Natural killer cell (primary cell): Measurements from ENCODE around the gene QRSL1. TPM values are rescaled to one million over a fixed set of nuclear protein-coding genes. Genes with fewer than 3 reads are reported as not detected.

Experiments used
- ATAC-seq, 3 donors: fragments of 150-1000 bp in 2 of 3; fragments of 200-7000 bp in 1 of 3; cut with Tn5 transposase; 1 replicate in 1 of 3; 2 replicates in 2 of 3; pipeline ENCODE4 v1.10.0; 2021; ENCODE audit warnings: mild to moderate bottlenecking in 2 of 3, moderate library complexity in 2 of 3
- DNase-seq, 2 donors: peaks; one replicate each; pipeline versions ENCODE4 v3.0.0 to v3.0.0-alpha.2; 2013 to 2021; ENCODE audit warnings: mixed read lengths in 1 of 2
- H3K27ac ChIP-seq: one replicate; pipeline ENCODE4 v1.5.1; 2013; ENCODE audit warnings: mild to moderate bottlenecking, low read length
- H3K27me3 ChIP-seq: one replicate; pipeline ENCODE4 v1.6.1; 2013; ENCODE audit warnings: low read length; ENCODE audit not compliant: control insufficient read depth, insufficient read depth
- H3K36me3 ChIP-seq: one replicate; pipeline ENCODE4 v1.6.1; 2013; ENCODE audit warnings: low read length; ENCODE audit not compliant: control insufficient read depth, insufficient read depth
- H3K4me1 ChIP-seq: one replicate; pipeline ENCODE4 v1.6.1; 2013; ENCODE audit warnings: low read length; ENCODE audit not compliant: control insufficient read depth, insufficient read depth
- H3K4me3 ChIP-seq: one replicate; pipeline ENCODE4 v1.5.1; 2013; ENCODE audit warnings: low read length
- H3K9me3 ChIP-seq: one replicate; pipeline ENCODE4 v1.6.1; 2013; ENCODE audit warnings: low read length; ENCODE audit not compliant: control insufficient read depth, insufficient read depth
- H3K27ac Mint-ChIP-seq, 2 donors: one replicate each; pipeline ENCODE4 v1.8.0; 2022; ENCODE audit warnings: mild to moderate bottlenecking in 2 of 2, mixed read lengths in 2 of 2, moderate library complexity in 1 of 2
- H3K27me3 Mint-ChIP-seq, 2 donors: one replicate each; pipeline ENCODE4 v1.8.0; 2022; ENCODE audit warnings: low read depth in 2 of 2, mixed read lengths in 2 of 2
- H3K36me3 Mint-ChIP-seq: one replicate; pipeline ENCODE4 v1.8.0; 2022; ENCODE audit warnings: mixed read lengths
- H3K4me1 Mint-ChIP-seq, 2 donors: one replicate each; pipeline ENCODE4 v1.8.0; 2022; ENCODE audit warnings: mixed read lengths in 2 of 2
- H3K4me3 Mint-ChIP-seq: one replicate; pipeline ENCODE4 v1.8.0; 2022; ENCODE audit warnings: mild to moderate bottlenecking, moderate library complexity, mixed read lengths
- H3K9me3 Mint-ChIP-seq, 2 donors: one replicate each; pipeline ENCODE4 v1.8.0; 2022; ENCODE audit warnings: mixed read lengths in 2 of 2
- whole genome bisulfite sequencing: methylation state at CpG from one replicate; pipeline ENCODE4 v1.1.7; 2013; ENCODE audit warnings: missing lambda C conversion rate; ENCODE audit not compliant: insufficient coverage; 5-methylcytosine and 5-hydroxymethylcytosine counted together
- intact Hi-C: fragments of 100-400 bp; cut with micrococcal nuclease; formaldehyde crosslinking; loops from one replicate; pipeline ENCODE4 v1.14.2; 2022
- total RNA-seq, 4 donors: library from RNA; stranded (reverse); fragments of 120-200 nt in 1 of 4; gene quantifications; one replicate each; pipeline versions ENCODE4 v1.2.3 to v1.2.4, GENCODE V29; 2013 to 2022
- TF ChIP-seq, protein P1 (sequence below): fragments of 200-600 bp; IDR thresholded peaks from one replicate; pipeline ENCODE4 v1.8.0; 2022; ENCODE audit warnings: antibody characterized with exemption

The QRSL1 gene
- total RNA-seq, 3 donors from 2014 or later (not counting 1 experiment from before 2014, with no cell fraction given), result 5.6 to 8.4 (median 6.5) TPM

DNA sequence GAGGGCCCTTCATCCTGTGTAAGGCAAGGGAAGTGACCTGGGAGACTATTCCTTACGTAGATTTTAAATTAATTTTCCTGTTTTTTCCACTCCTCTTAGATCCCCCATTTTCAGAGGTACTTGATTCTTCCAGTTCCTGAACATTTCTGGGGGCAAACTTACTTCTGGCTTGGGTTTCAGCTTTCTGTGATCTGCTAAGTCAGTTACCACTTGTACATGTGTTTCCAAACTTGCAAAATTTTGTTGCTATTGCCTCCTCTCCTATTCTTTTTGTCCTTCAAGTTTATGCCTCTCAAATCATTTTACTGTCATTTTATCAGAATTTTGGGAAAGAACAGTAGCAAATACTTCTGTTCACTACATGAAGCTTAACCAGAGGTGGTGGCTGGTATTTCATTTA is 81.2 kb downstream of the QRSL1 start:
- Mint-ChIP-seq H3K9me3 (no peaks in the 10 kb centered on the region), H3K27ac (no peak overlapping the region), H3K4me1 (no peaks in the 10 kb centered on the region), H3K4me3 (no peak overlapping the region), H3K36me3 (no peaks in the 10 kb centered on the region), H3K27me3 (peaks cover 20 to 37% of the 10 kb centered on the region in 2 donors)
- Histone ChIP-seq H3K36me3 (no peaks in the 10 kb centered on the region), H3K27ac (no peak overlapping the region), H3K27me3 (no peaks in the 10 kb centered on the region), H3K9me3 (no peaks in the 10 kb centered on the region), H3K4me3 (no peak overlapping the region), H3K4me1 (no peaks in the 10 kb centered on the region)
- DNase-seq (no peak), ATAC-seq (no peak)
- intact Hi-C loops, result no loop called here
- TF ChIP-seq, protein P1, sequence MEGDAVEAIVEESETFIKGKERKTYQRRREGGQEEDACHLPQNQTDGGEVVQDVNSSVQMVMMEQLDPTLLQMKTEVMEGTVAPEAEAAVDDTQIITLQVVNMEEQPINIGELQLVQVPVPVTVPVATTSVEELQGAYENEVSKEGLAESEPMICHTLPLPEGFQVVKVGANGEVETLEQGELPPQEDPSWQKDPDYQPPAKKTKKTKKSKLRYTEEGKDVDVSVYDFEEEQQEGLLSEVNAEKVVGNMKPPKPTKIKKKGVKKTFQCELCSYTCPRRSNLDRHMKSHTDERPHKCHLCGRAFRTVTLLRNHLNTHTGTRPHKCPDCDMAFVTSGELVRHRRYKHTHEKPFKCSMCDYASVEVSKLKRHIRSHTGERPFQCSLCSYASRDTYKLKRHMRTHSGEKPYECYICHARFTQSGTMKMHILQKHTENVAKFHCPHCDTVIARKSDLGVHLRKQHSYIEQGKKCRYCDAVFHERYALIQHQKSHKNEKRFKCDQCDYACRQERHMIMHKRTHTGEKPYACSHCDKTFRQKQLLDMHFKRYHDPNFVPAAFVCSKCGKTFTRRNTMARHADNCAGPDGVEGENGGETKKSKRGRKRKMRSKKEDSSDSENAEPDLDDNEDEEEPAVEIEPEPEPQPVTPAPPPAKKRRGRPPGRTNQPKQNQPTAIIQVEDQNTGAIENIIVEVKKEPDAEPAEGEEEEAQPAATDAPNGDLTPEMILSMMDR, result no peak
- WGBS, result 56% methylated on average over 1 of the region's 1 CpG

DNA sequence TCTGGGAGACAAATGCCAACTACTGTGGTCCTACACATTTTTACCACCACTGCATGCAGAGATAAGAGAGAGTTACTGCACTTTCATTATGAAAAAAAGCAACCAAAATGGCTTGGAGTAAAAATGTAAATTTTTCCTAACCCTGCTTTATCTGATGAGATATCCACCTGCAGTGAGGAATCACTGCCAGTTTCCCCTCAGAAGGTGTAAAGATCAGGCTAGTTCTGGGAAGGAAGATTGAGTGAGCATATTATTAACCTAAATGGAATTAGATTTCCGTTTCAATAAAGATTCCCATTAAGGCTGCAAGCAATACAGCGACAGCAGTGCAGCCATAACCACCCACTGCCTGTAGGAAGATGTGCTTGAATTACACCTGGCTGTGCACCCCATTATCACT is 84.9 kb downstream of the QRSL1 start:
- Mint-ChIP-seq H3K4me3 (no peak overlapping the region), H3K27ac (no peak overlapping the region), H3K27me3 (peaks cover 22 to 37% of the 10 kb centered on the region in 2 donors), H3K36me3 (no peaks in the 10 kb centered on the region), H3K4me1 (no peaks in the 10 kb centered on the region), H3K9me3 (no peaks in the 10 kb centered on the region)
- DNase-seq (no peak), ATAC-seq (no peak)
- Histone ChIP-seq H3K36me3 (no peaks in the 10 kb centered on the region), H3K4me1 (no peaks in the 10 kb centered on the region), H3K4me3 (no peak overlapping the region), H3K27ac (no peak overlapping the region), H3K9me3 (no peaks in the 10 kb centered on the region), H3K27me3 (no peaks in the 10 kb centered on the region)
- WGBS, result 95% methylated on average over 2 of the region's 2 CpGs
- TF ChIP-seq, protein P1, result no peak
- intact Hi-C loops, result no loop called here

DNA sequence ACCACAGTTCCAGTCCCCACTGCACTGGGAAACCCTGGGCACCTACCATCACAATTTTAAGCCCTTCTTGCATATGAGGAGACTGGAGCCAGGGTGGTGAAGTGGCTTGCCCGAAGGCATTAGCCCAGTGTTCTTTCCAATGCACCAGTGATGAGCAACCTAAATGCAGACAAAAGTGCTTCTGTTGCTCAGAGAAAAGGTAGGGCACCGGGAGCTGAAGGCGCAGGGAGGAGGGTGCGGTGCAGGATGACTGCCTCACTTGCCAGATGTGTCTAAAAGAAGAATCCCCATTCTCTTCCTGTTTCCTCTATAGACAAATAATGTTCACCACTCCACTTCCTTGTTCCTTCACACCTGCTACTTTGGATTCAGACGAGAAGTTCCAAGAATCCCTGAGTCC is 86.5 kb downstream of the QRSL1 start:
- 44% methylated on average over 5 of the region's 5 CpGs for WGBS
- Mint-ChIP-seq H3K4me1 (no peaks in the 10 kb centered on the region), H3K4me3 (no peak overlapping the region), H3K9me3 (no peaks in the 10 kb centered on the region), H3K27ac (no peak overlapping the region), H3K27me3 (peaks cover 17 to 23% of the 10 kb centered on the region in 2 donors), H3K36me3 (no peaks in the 10 kb centered on the region)
- Histone ChIP-seq H3K4me1 (no peaks in the 10 kb centered on the region), H3K36me3 (no peaks in the 10 kb centered on the region), H3K4me3 (no peak overlapping the region), H3K9me3 (no peaks in the 10 kb centered on the region), H3K27ac (no peak overlapping the region), H3K27me3 (no peaks in the 10 kb centered on the region)
- TF ChIP-seq, protein P1, result no peak
- no peak for ATAC-seq
- intact Hi-C loops, result no loop called here
- no peak for DNase-seq

DNA sequence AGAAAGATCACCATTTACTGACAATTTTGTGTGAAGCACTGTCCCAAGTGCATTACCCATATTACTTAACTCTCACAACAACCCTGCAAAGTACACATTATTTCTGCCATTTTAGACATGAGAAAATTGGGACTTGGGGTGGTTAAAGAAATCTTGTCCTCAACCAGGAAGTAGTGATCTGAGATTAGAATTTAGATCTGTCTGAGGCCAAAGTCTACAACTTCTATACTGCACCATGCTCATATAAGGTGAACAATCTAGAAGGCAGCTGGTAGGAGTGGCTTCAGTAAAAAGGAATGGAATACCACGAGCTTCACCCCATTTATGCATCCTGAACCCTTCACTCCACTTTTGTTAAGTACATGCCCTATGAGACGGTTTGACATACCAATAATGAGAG is 87.6 kb downstream of the QRSL1 start:
- H3K9me3 ChIP-seq, result no peaks in the 10 kb centered on the region
- Mint-ChIP-seq H3K4me1 (no peaks in the 10 kb centered on the region), H3K36me3 (no peaks in the 10 kb centered on the region), H3K27me3 (peaks cover 14% of the 10 kb centered on the region in 2 donors), H3K4me3 (no peak overlapping the region), H3K9me3 (no peaks in the 10 kb centered on the region), H3K27ac (no peak overlapping the region)
- 83% methylated on average over 2 of the region's 2 CpGs for WGBS
- TF ChIP-seq, protein P1, result no peak
- no peaks in the 10 kb centered on the region for H3K27me3 ChIP-seq
- ATAC-seq (no peak), DNase-seq (no peak)
- H3K36me3 ChIP-seq, result no peaks in the 10 kb centered on the region
- intact Hi-C loops, result no loop called here
- no peak overlapping the region for H3K27ac ChIP-seq
- no peak overlapping the region for H3K4me3 ChIP-seq
- H3K4me1 ChIP-seq, result no peaks in the 10 kb centered on the region
